ENCODE data around the gene TKFC.

The TKFC gene

DNA sequence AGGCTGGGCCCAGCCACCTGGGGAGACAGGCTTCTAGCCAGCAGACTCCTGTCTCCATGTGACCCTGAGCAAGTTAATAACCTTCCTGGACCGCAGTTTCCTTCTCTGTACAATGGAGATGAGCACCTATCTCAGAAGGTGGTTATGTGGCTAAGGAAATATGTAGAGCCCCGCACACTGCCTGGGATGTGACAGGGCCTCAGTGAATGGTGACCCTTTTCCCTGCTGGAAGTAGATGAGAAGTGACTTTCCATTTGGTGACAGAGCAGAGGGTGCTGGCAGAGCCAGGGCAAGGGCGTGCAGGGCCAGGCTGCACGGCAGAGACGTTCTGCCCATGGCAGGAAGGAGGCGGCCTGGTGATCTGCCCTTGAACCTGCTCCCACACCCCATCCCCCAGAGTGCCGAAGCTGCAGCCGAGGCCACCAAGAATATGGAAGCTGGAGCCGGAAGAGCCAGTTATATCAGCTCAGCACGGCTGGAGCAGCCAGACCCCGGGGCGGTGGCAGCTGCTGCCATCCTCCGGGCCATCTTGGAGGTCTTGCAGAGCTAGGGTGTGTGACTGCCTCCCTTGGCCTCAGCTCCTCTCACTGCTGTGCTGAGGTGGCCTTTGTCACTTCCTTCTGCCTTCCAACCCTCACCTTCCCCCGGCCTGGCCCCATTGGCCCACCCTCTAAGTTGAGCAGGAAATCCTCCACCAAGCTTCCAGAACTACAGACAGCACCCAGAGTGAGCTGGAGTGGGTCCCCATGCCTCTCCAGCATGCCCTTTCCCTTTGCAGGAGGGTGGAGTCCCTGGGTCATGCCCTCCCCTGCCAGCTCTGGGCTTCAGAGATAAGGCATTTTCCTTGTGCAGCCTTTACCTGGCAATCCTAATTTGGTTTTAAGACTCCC is 13.2 kb downstream of the TKFC start:
- H3K4me3 ChIP-seq (ENCODE audit: extremely low read depth, insufficient read depth, low read length, poor library complexity, severe bottlenecking): no peak overlapping the region
- peaks cover 36% of the 10 kb centered on the region for H3K36me3 ChIP-seq (ENCODE audit: control insufficient read depth, insufficient read depth, low read length)
- whole genome bisulfite sequencing, 2 experiments (ENCODE audit: insufficient coverage in 2 of 2): 93 to 96% methylated on average over 14 of the region's 14 CpGs
- no peak overlapping the region for H3K27ac ChIP-seq (ENCODE audit: low read depth, low read length, severe bottlenecking)
- H3K4me1 ChIP-seq (ENCODE audit: control insufficient read depth, insufficient read depth, low read length, poor library complexity, severe bottlenecking): no peaks in the 10 kb centered on the region
- no peaks in the 10 kb centered on the region for H3K9me3 ChIP-seq (ENCODE audit: control insufficient read depth, low read length)

DNA sequence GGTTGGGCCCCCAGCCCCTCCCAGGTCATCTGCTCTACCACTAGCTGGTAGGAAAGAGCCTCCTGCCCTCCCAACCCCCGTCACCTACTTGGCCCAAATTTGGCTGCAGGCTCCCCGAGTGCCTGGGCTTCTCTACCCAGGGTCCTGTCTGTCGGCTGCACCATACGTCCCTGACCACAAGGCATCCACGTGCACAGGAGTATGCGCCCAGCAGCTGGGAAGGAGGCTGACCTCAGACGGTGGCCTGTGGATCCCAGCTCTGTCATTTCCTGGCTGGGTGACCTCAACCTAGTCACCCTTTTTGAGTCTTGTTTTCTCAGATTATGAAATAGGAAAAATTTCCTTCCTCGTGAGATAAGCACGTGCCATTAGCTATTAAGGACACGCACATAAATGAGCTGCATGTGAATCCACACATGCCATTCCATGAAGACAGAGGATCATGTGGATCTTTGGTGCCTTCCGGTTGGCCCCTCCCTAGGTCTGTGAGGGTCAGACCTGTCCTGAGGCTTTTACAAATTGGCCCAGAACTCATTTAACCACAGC is 15.0 kb downstream of the TKFC start:
- H3K27ac ChIP-seq (ENCODE audit: low read depth, low read length, severe bottlenecking): no peak overlapping the region
- no peaks in the 10 kb centered on the region for H3K4me1 ChIP-seq (ENCODE audit: control insufficient read depth, insufficient read depth, low read length, poor library complexity, severe bottlenecking)
- no peak overlapping the region for H3K4me3 ChIP-seq (ENCODE audit: extremely low read depth, insufficient read depth, low read length, poor library complexity, severe bottlenecking)
- WGBS, 2 experiments (ENCODE audit: insufficient coverage in 2 of 2): 94 to 97% methylated on average over 10 to 11 of the region's 11 CpGs
- no peaks in the 10 kb centered on the region for H3K9me3 ChIP-seq (ENCODE audit: control insufficient read depth, low read length)
- H3K36me3 ChIP-seq (ENCODE audit: control insufficient read depth, insufficient read depth, low read length): peaks cover 37% of the 10 kb centered on the region

- H3K27ac ChIP-seq (ENCODE audit: low read depth, low read length, severe bottlenecking): no peak overlapping the region
- H3K9me3 ChIP-seq (ENCODE audit: control insufficient read depth, low read length): no peaks in the 10 kb centered on the region
- H3K4me3 ChIP-seq (ENCODE audit: extremely low read depth, insufficient read depth, low read length, poor library complexity, severe bottlenecking): no peak overlapping the region
- WGBS, 2 experiments (ENCODE audit: insufficient coverage in 2 of 2): 91 to 97% methylated on average over 10 to 11 of the region's 12 CpGs
- H3K36me3 ChIP-seq (ENCODE audit: control insufficient read depth, insufficient read depth, low read length): peaks cover 39% of the 10 kb centered on the region
- H3K4me1 ChIP-seq (ENCODE audit: control insufficient read depth, insufficient read depth, low read length, poor library complexity, severe bottlenecking): no peaks in the 10 kb centered on the region
These were observed 16.2 kb downstream of the TKFC start for GRCh38 chr11:61349189-61349751.

DNA sequence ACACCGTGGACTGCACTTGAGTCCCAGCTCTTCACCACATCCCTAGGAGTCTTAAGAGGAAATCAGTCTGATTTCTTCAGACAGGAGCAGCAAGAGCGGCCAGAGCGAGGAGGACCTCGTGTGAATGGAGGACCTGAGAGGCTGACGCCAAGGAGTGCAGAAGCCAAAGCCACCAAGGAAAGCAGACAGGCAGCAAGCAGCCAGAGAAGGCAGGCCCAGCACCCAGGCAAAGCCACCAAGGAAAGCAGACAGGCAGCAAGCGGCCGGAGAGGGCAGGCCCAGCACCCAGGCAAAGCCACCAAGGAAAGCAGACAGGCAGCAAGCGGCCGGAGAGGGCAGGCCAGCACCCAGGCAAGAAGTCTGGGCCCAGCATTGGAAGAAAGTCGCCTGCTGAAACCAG is 16.9 kb downstream of the TKFC start:
- 92 to 93% methylated on average over 7 to 10 of the region's 10 CpGs for WGBS, 2 experiments (ENCODE audit: insufficient coverage in 2 of 2)
- Histone ChIP-seq H3K4me1 (ENCODE audit: control insufficient read depth, insufficient read depth, low read length, poor library complexity, severe bottlenecking) (no peaks in the 10 kb centered on the region), H3K9me3 (ENCODE audit: control insufficient read depth, low read length) (no peaks in the 10 kb centered on the region), H3K36me3 (ENCODE audit: control insufficient read depth, insufficient read depth, low read length) (peaks cover 39% of the 10 kb centered on the region), H3K27ac (ENCODE audit: low read depth, low read length, severe bottlenecking) (no peak overlapping the region), H3K4me3 (ENCODE audit: extremely low read depth, insufficient read depth, low read length, poor library complexity, severe bottlenecking) (no peak overlapping the region)

DNA sequence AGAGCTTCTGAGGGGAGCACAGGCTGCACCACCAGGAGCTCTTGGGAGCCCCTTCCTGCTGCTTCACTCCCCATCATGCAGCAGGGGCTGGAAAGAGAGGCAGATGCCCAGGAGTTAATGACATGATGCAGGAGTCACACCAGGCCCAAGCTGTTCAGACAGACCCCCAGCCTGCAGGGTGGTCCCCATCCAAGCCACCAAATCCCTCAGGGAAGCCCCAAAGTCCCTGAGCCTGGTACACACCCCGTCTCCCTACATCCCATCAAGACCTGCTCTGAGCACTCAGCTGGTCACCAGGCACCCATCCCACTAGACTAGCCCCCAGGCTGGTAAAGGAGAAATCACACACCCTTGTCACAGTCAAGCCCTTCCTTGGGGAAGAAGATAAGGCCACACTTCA is 17.3 kb downstream of the TKFC start:
- no CpG with 5 or more reads among the region's 1 CpG for WGBS, 2 experiments (ENCODE audit: insufficient coverage in 2 of 2)
- no peak overlapping the region for H3K27ac ChIP-seq (ENCODE audit: low read depth, low read length, severe bottlenecking)
- no peaks in the 10 kb centered on the region for H3K9me3 ChIP-seq (ENCODE audit: control insufficient read depth, low read length)
- peaks cover 39% of the 10 kb centered on the region for H3K36me3 ChIP-seq (ENCODE audit: control insufficient read depth, insufficient read depth, low read length)
- H3K4me1 ChIP-seq (ENCODE audit: control insufficient read depth, insufficient read depth, low read length, poor library complexity, severe bottlenecking): no peaks in the 10 kb centered on the region
- no peak overlapping the region for H3K4me3 ChIP-seq (ENCODE audit: extremely low read depth, insufficient read depth, low read length, poor library complexity, severe bottlenecking)

GRCh38 chr11:61350803-61351202 is 17.8 kb downstream of the TKFC start:
- Histone ChIP-seq H3K9me3 (ENCODE audit: control insufficient read depth, low read length) (no peaks in the 10 kb centered on the region), H3K4me1 (ENCODE audit: control insufficient read depth, insufficient read depth, low read length, poor library complexity, severe bottlenecking) (no peaks in the 10 kb centered on the region), H3K27ac (ENCODE audit: low read depth, low read length, severe bottlenecking) (no peak overlapping the region), H3K4me3 (ENCODE audit: extremely low read depth, insufficient read depth, low read length, poor library complexity, severe bottlenecking) (no peak overlapping the region), H3K36me3 (ENCODE audit: control insufficient read depth, insufficient read depth, low read length) (peaks cover 37% of the 10 kb centered on the region)
- WGBS, 2 experiments (ENCODE audit: insufficient coverage in 2 of 2): 93 to 95% methylated on average over 5 to 8 of the region's 8 CpGs

- no peaks in the 10 kb centered on the region for H3K9me3 ChIP-seq (ENCODE audit: control insufficient read depth, low read length)
- WGBS, 2 experiments (ENCODE audit: insufficient coverage in 2 of 2): 81 to 87% methylated on average over 8 of the region's 8 CpGs
- H3K4me3 ChIP-seq (ENCODE audit: extremely low read depth, insufficient read depth, low read length, poor library complexity, severe bottlenecking): no peak overlapping the region
- no peaks in the 10 kb centered on the region for H3K4me1 ChIP-seq (ENCODE audit: control insufficient read depth, insufficient read depth, low read length, poor library complexity, severe bottlenecking)
- peaks cover 35% of the 10 kb centered on the region for H3K36me3 ChIP-seq (ENCODE audit: control insufficient read depth, insufficient read depth, low read length)
- no peak overlapping the region for H3K27ac ChIP-seq (ENCODE audit: low read depth, low read length, severe bottlenecking)
These were observed 19.0 kb downstream of the TKFC start for GRCh38 chr11:61352038-61352437.

- Histone ChIP-seq H3K9me3 (ENCODE audit: control insufficient read depth, low read length) (no peaks in the 10 kb centered on the region), H3K36me3 (ENCODE audit: control insufficient read depth, insufficient read depth, low read length) (peaks cover 35% of the 10 kb centered on the region), H3K27ac (ENCODE audit: low read depth, low read length, severe bottlenecking) (no peak overlapping the region), H3K4me3 (ENCODE audit: extremely low read depth, insufficient read depth, low read length, poor library complexity, severe bottlenecking) (no peak overlapping the region), H3K4me1 (ENCODE audit: control insufficient read depth, insufficient read depth, low read length, poor library complexity, severe bottlenecking) (no peaks in the 10 kb centered on the region)
- WGBS, 2 experiments (ENCODE audit: insufficient coverage in 2 of 2): 92 to 94% methylated on average over 12 to 13 of the region's 15 CpGs
These were observed 20.4 kb downstream of the TKFC start for GRCh38 chr11:61353131-61354067.

DNA sequence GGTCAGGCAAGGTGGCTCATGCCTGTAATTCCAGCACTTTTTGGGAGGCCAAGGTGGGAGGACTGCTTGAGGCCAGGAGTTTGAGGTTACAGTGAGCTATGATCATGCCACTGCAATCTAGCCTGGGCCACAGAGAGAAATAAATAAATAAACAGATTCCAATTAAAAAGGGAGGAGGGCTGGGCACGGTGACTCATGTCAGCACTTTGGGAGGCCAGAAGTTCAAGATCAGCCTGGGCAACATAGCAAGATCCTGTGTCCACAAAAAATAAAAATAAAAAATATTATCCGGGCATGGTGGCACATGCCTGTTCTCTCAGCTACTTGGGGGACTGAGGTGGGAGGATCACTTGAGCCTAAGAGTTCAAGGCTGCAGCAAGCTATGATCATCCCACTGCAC is 21.2 kb downstream of the TKFC start:
- H3K9me3 ChIP-seq (ENCODE audit: control insufficient read depth, low read length): no peaks in the 10 kb centered on the region
- WGBS, 2 experiments (ENCODE audit: insufficient coverage in 2 of 2): 100% methylated on average over 1 of the region's 2 CpGs; no CpG with 5 or more reads in 1 of the 2 experiments
- H3K4me3 ChIP-seq (ENCODE audit: extremely low read depth, insufficient read depth, low read length, poor library complexity, severe bottlenecking): no peak overlapping the region
- H3K27ac ChIP-seq (ENCODE audit: low read depth, low read length, severe bottlenecking): no peak overlapping the region
- H3K36me3 ChIP-seq (ENCODE audit: control insufficient read depth, insufficient read depth, low read length): peaks cover 30% of the 10 kb centered on the region
- no peaks in the 10 kb centered on the region for H3K4me1 ChIP-seq (ENCODE audit: control insufficient read depth, insufficient read depth, low read length, poor library complexity, severe bottlenecking)

GRCh38 chr11:61356706-61357105 is 23.7 kb downstream of the TKFC start:
- WGBS, 2 experiments (ENCODE audit: insufficient coverage in 2 of 2): 100% methylated on average over 1 to 3 of the region's 4 CpGs
- H3K36me3 ChIP-seq (ENCODE audit: control insufficient read depth, insufficient read depth, low read length): peaks cover 16% of the 10 kb centered on the region
- H3K4me1 ChIP-seq (ENCODE audit: control insufficient read depth, insufficient read depth, low read length, poor library complexity, severe bottlenecking): peaks cover 3% of the 10 kb centered on the region
- H3K27ac ChIP-seq (ENCODE audit: low read depth, low read length, severe bottlenecking): no peak overlapping the region
- H3K4me3 ChIP-seq (ENCODE audit: extremely low read depth, insufficient read depth, low read length, poor library complexity, severe bottlenecking): no peak overlapping the region
- no peaks in the 10 kb centered on the region for H3K9me3 ChIP-seq (ENCODE audit: control insufficient read depth, low read length)

All from mesodermal cell (in vitro differentiated cells).